Endothelial cell of umbilical vein (primary cell): ENCODE data around the gene NFIC. TPM values are rescaled to one million over a fixed set of nuclear protein-coding genes. Genes with fewer than 3 reads are reported as not detected.

ENCODE experiments used
- BruUV-seq: library from RNA; stranded (reverse); fragments of 400-500 nt; replicated peaks from 2 replicates; lab custom pipeline; 2021; lab: Mats Ljungman, UMichigan
- CTCF ChIA-PET: fragments of 300-600, 350-600 bp; sonication (Branson Sonifier 250); formaldehyde crosslinking; loops from one replicate; lab custom pipeline; 2021; ENCODE audit warnings: antibody characterized with exemption, inconsistent platforms; lab: Charles Lee
- POLR2A ChIA-PET: fragments of 300-600, 350-600 bp; sonication (Branson Sonifier 250); formaldehyde crosslinking; loops from one replicate; lab custom pipeline; 2021; ENCODE audit warnings: antibody characterized with exemption, inconsistent platforms; lab: Charles Lee
- DNase-seq: peaks from one replicate; pipeline ENCODE4 v3.0.0-alpha.2; 2011; ENCODE audit warnings: low read depth, low spot score
- FAIRE-seq: peaks from 2 replicates; lab custom pipeline; 2011; peaks lifted over from hg19 to GRCh38; lab: Jason Lieb, UNC
- H2AFZ ChIP-seq: 2 replicates; pipeline ENCODE4 v1.6.0; 2012; ENCODE audit warnings: low read depth, low read length, control low read depth, inconsistent platforms
- H3K27ac ChIP-seq: 2 replicates; pipeline ENCODE4 v1.5.1; 2011; ENCODE audit warnings: low read depth, mild to moderate bottlenecking, control low read depth, low read length, moderate library complexity; ENCODE audit not compliant: insufficient read depth
- H3K27me3 ChIP-seq, 2 experiments: 2 replicates each; pipeline versions ENCODE4 v1.6.0 to v1.6.1; 2011; ENCODE audit warnings: low read length in 2 of 2, mixed read lengths in 1 of 2; ENCODE audit not compliant: control insufficient read depth in 2 of 2, insufficient read depth in 2 of 2
- H3K36me3 ChIP-seq, 2 experiments: 2 replicates in 1 of 2; 3 replicates in 1 of 2; pipeline ENCODE4 v1.5.1; 2011; ENCODE audit warnings: low read length in 2 of 2, mild to moderate bottlenecking in 1 of 2, moderate library complexity in 1 of 2; ENCODE audit not compliant: control insufficient read depth in 2 of 2, insufficient read depth in 2 of 2; ENCODE audit errors: extremely low read depth in 1 of 2
- H3K4me1 ChIP-seq: 3 replicates; pipeline ENCODE4 v1.5.1; 2011; ENCODE audit warnings: mild to moderate bottlenecking, low read length; ENCODE audit not compliant: control insufficient read depth, insufficient read depth; ENCODE audit errors: extremely low read depth
- H3K4me2 ChIP-seq: 2 replicates; pipeline ENCODE4 v1.6.1; 2011; ENCODE audit warnings: low read length, control low read depth, mixed read lengths; ENCODE audit not compliant: insufficient read depth
- H3K4me3 ChIP-seq, 3 experiments: fragments of 200-600 bp in 1 of 3; sonication (generic), shearing (Covaris generic) in 1 of 3; replicated peaks in 1 of 3; 2 replicates each; pipeline ENCODE4 v1.5.1; 2011 to 2016; ENCODE audit warnings: control low read depth in 3 of 3, low read length in 3 of 3, mild to moderate bottlenecking in 2 of 3, inconsistent platforms in 1 of 3, low read depth in 1 of 3, moderate library complexity in 1 of 3; ENCODE audit not compliant: insufficient read depth in 1 of 3
- H3K79me2 ChIP-seq: 2 replicates; pipeline ENCODE4 v1.6.0; 2012; ENCODE audit warnings: low read length, inconsistent platforms; ENCODE audit not compliant: control insufficient read depth, insufficient read depth
- H3K9ac ChIP-seq: replicated peaks from 2 replicates; pipeline ENCODE3; 2011; ENCODE audit warnings: low read length, control low read depth; ENCODE audit not compliant: insufficient read depth; ENCODE audit errors: extremely low read depth
- H3K9me1 ChIP-seq: replicated peaks from 3 replicates; pipeline ENCODE4 v1.6.0; 2011; ENCODE audit warnings: mild to moderate bottlenecking, low read length; ENCODE audit not compliant: control insufficient read depth, insufficient read depth; ENCODE audit errors: extremely low read depth
- H3K9me3 ChIP-seq: replicated peaks from 2 replicates; pipeline ENCODE4 v1.5.1; 2012; ENCODE audit warnings: low read length, inconsistent platforms; ENCODE audit not compliant: control insufficient read depth, insufficient read depth
- H4K20me1 ChIP-seq: replicated peaks from 2 replicates; pipeline ENCODE3; 2011; ENCODE audit warnings: mild to moderate bottlenecking, low read length; ENCODE audit not compliant: control insufficient read depth, insufficient read depth; ENCODE audit errors: extremely low read depth
- EZH2 ChIP-seq: IDR thresholded peaks from 2 replicates; pipeline ENCODE4 v1.6.1; 2012; ENCODE audit warnings: borderline replicate concordance, low read depth, mild to moderate bottlenecking, moderate library complexity, low read length, inconsistent platforms; ENCODE audit not compliant: severe bottlenecking
- FOS ChIP-seq: IDR thresholded peaks from 2 replicates; pipeline ENCODE4 v1.6.1; 2011; ENCODE audit warnings: mild to moderate bottlenecking, low read length, moderate library complexity, borderline replicate concordance; ENCODE audit not compliant: insufficient read depth
- GATA2 ChIP-seq: IDR thresholded peaks from 2 replicates; pipeline ENCODE4 v1.7.0; 2011; ENCODE audit warnings: low read depth, mild to moderate bottlenecking, moderate library complexity, mixed read lengths, low read length; ENCODE audit not compliant: insufficient read length, insufficient read depth
- JUN ChIP-seq: IDR thresholded peaks from 2 replicates; pipeline ENCODE4 v1.6.1; 2011; ENCODE audit warnings: borderline replicate concordance, low read depth; ENCODE audit not compliant: insufficient read length, insufficient read depth
- MAX ChIP-seq: IDR thresholded peaks from 2 replicates; pipeline ENCODE4 v1.6.1; 2011; ENCODE audit not compliant: insufficient read depth, insufficient read length
- MYC ChIP-seq: IDR thresholded peaks from one replicate; pipeline ENCODE4 v1.6.1; 2011; ENCODE audit warnings: mild to moderate bottlenecking, low read depth, low read length
- POLR2A ChIP-seq: IDR thresholded peaks from 2 replicates; pipeline ENCODE4 v1.6.1; 2012; ENCODE audit warnings: low read depth, mild to moderate bottlenecking, control low read depth, low read length
- POLR2AphosphoS5 ChIP-seq: IDR thresholded peaks from 2 replicates; pipeline ENCODE4 v1.6.1; 2012; ENCODE audit warnings: low read depth, mild to moderate bottlenecking, control low read depth, low read length, moderate library complexity; ENCODE audit not compliant: insufficient read depth
- dilution Hi-C: fragments of 300-500 bp; cut with MboI; formaldehyde crosslinking; loops from one replicate; pipeline ENCODE4 v1.15.0; 2019; ENCODE audit warnings: low sequenced_read_pairs; ENCODE audit not compliant: extremely low pct_ligation_motif_present
- intact Hi-C: fragments of 100-400 bp; cut with micrococcal nuclease; formaldehyde crosslinking; loops from one replicate; pipeline ENCODE4 v1.10.0; 2022
- polyA plus RNA-seq, 4 experiments: library from polyadenylated mRNA; depleted of rRNA in 3 of 4; stranded (reverse) in 3 of 4; unstranded in 1 of 4; fragments of >200 nt; gene quantifications; 2 replicates each; pipeline versions ENCODE4 v1.2.1 to v1.2.3, GENCODE V29; 2011 to 2012; ENCODE audit warnings: missing spikeins in 1 of 4
- total RNA-seq: library from RNA; stranded (reverse); gene quantifications from 2 replicates; pipeline ENCODE4 v1.2.3, GENCODE V29; 2021
- TF ChIP-seq, protein P1 (sequence below), 2 donors: IDR thresholded peaks; 1 replicate in 1 of 2; 2 replicates in 1 of 2; pipeline ENCODE4 v1.5.1; 2011; ENCODE audit warnings: low read length in 2 of 2, mild to moderate bottlenecking in 2 of 2, moderate library complexity in 2 of 2, control low read depth in 1 of 2, inconsistent platforms in 1 of 2, low read depth in 1 of 2; ENCODE audit not compliant: insufficient read depth in 1 of 2; ENCODE audit errors: extremely low read depth in 1 of 2

Gene NFIC
- total and polyA plus RNA-seq, 2 donors (not counting 3 experiments of a cell fraction or from before 2014, with no cell fraction given), result 11.4 to 133 TPM

DNA sequence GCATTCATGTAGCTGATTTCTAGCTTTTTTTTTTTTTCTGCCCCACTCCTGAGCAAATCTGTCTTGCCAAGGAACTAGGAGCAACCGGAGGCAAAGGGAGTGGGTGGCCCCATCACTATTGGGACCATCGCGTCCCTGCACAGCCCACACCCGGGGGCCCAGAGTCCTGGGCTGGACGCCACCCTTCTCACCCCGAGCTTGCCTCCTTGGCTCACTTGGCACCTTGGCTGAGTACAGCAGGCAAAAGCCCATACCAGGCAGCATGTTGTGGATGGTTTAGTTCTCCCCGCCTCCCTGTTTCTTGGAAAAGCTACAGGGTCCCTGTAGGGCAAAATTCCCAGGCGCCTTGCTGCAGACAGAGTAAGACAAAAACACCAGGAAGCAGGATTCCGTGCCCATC is 100.3 kb downstream of the NFIC start:
- POLR2A ChIA-PET, result no interaction called here
- dilution Hi-C loops, result no loop called here
- CTCF ChIA-PET, result interaction anchor here (1.3 kb wide), 2 partner anchors 141 to 162 kb away, joined by 4 read pairs; no protein-coding TSS in a partner anchor

More for the DNA sequence above, 100.3 kb downstream of the NFIC start:
- DNase-seq (no peak), FAIRE-seq (peak; percentile 8)
- Histone ChIP-seq H3K4me1 (no peaks in the 10 kb centered on the region), H4K20me1 (no peaks in the 10 kb centered on the region), H3K27me3 (no peaks in the 10 kb centered on the region), H3K4me3 (no peak overlapping the region), H3K9me1 (no peaks in the 10 kb centered on the region), H3K27ac (no peak overlapping the region), H3K36me3 (peaks cover 0 to 8% of the 10 kb centered on the region in 2 experiments), H3K9ac (no peak overlapping the region), H3K9me3 (no peaks in the 10 kb centered on the region), H3K79me2 (no peaks in the 10 kb centered on the region), H3K4me2 (no peak overlapping the region), H2AFZ (no peak overlapping the region)
- intact Hi-C loops, result no loop called here
- TF ChIP-seq POLR2AphosphoS5 (no peak), FOS (no peak), MYC (no peak), EZH2 (no peak), JUN (no peak), GATA2 (no peak), POLR2A (no peak), MAX (no peak)
- TF ChIP-seq, protein P1, sequence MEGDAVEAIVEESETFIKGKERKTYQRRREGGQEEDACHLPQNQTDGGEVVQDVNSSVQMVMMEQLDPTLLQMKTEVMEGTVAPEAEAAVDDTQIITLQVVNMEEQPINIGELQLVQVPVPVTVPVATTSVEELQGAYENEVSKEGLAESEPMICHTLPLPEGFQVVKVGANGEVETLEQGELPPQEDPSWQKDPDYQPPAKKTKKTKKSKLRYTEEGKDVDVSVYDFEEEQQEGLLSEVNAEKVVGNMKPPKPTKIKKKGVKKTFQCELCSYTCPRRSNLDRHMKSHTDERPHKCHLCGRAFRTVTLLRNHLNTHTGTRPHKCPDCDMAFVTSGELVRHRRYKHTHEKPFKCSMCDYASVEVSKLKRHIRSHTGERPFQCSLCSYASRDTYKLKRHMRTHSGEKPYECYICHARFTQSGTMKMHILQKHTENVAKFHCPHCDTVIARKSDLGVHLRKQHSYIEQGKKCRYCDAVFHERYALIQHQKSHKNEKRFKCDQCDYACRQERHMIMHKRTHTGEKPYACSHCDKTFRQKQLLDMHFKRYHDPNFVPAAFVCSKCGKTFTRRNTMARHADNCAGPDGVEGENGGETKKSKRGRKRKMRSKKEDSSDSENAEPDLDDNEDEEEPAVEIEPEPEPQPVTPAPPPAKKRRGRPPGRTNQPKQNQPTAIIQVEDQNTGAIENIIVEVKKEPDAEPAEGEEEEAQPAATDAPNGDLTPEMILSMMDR (IDR thresholded peaks at IDR 0.05; ENCODE audit: extremely low read depth in 1 of 2, insufficient read depth in 1 of 2, low read depth in 1 of 2, low read length in 2 of 2), result no peak
- BruUV-seq, result no TSS peak
